Mucosa of gallbladder (tissue), 1 donor: Measurements from ENCODE around the gene ADK. TPM values are rescaled to one million over a fixed set of nuclear protein-coding genes. Genes with fewer than 3 reads are reported as not detected.
A peak's percentile ranks its signal among the peaks of the same experiment; 100 is the strongest.
"Not testable (repeated sequence)": the region's sequence is repeated elsewhere in the genome, so short reads cannot be mapped to it uniquely, and the experiment has no call there.

Experiments
- DNase-seq: peaks from one replicate; pipeline ENCODE4 v3.0.0-alpha.2; 2020; ENCODE audit warnings: low spot score
- total RNA-seq: library from RNA; stranded (reverse); gene quantifications from one replicate; pipeline ENCODE4 v1.2.1, GENCODE V29; 2021
- donor health status: DM: no; HTN: no; CAD: no.

The ADK gene
- total RNA-seq, 1 donor from 2014 or later = 13.0 TPM

DNA sequence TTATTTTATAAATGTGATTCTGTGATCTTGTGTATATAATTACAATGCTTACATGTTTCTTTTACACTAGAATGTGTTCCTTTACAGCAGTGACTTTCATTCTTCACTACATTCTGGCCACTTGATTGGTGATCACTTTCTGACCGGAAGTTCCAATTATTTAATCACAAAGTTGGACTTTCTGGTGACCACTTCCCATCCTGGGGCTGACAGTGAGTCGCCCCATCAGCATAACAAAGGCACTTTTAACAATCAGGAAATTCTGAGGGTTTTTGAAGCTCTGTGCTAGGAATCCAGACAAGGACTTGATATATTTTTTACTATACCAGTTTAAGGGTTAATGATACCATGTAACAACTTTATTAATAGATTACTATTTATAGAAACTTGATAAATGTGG lies 393.1 kb downstream of the ADK start:
- no peak for DNase-seq

DNA sequence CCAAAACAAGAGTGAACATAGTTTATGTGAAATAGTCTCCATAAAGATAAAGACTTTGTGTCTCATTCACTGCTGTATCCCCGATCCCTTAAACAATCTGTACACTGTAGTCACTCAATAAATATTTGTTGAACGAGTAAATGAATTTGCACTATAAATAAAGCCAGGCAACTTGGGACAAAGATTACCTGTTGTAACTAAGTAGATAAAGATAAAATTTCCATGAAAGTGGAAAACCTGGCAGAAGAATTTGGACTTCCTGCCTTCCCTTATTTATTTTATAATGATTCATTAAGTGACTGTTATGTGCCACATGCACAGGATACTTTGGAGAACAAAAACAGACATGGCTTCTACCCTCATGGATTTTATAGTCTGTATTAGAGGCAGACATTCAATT lies 397.7 kb downstream of the ADK start:
- no peak for DNase-seq

DNA sequence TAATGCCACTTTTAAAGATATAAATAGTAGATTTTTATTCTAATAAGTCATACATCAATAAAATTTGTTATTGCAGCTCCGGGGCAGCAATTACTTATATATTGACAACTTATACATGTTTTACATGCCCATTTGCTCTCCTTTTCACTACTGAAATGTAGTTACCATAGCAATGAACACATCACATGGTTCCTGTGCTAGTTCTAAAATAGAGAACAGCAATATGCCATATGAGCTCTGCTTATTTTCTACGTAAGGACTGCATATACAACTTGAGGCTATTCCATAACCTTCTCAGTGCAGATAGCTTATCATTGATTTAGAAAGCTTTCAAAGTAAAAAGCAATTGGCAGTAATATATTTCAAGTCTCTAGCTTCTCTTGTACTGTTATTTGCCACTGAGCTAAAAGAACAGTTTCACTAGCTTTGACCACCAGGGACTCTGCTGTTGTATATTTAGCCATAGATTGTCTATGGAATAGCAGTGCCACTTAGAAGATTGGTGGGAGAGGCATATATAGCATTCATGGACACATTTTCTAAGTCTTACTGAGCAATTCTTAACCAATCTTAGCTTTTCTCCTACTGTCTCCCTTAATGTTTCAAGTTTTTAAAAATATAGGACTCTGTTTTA lies 405.2 kb downstream of the ADK start:
- DNase-seq = no peak

DNA sequence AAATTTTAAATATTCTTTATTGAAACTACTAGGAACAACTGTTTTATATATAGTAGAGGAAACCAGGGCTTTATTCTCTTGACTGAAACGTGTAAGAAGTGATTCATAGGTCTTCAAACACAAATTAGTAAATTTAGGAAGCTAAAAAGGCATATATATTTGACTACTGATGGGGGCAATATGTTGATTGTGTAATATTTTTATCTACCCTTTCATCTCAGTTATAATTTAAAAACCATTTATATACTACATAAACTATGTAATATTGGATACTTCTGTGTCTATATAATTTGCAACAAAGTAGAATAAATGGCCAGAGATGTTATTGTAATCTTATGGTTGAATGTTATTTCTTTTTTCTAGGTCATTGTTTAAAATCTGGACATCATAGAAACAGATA lies 406.1 kb downstream of the ADK start:
- DNase-seq = no peak

DNA sequence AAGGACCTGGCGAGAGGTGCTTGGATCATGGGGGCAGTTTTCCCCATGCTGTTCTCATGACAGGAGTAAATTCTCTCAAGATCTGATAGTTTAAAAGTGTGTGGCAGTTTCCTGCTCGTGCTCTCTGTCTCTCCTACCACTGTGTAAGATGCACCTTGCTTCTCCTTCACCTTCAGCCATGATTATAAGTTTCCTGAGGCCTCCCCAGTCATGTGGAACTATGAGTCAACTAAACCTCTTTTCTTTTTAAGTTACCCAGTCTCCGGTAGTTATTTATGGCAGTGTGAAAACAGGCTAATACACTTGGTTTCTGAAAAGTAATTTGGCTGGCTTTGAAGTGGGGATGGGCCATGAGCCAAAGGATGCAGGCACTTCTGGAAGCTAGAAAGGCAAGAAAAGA lies 407.4 kb downstream of the ADK start:
- no peak for DNase-seq

DNA sequence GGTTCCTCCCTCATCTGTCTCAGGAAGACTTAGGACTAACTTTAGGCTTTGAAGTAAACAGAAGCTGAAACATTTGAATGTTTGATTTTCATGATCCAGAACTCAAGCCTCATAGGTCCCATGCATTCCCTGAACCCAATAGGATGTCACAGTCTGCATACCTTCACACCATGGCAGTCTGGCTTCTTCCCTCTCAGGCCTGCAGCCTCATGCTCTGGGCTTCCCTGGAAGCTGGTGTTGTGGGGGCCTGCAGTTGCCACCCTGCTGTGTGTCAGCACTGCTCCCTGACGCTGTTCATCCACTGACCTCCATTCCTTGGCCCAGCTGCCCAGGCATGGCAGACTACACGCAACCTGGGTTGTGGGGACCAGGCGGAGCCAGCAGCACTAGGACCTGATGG lies 407.9 kb downstream of the ADK start:
- DNase-seq = no peak

DNA sequence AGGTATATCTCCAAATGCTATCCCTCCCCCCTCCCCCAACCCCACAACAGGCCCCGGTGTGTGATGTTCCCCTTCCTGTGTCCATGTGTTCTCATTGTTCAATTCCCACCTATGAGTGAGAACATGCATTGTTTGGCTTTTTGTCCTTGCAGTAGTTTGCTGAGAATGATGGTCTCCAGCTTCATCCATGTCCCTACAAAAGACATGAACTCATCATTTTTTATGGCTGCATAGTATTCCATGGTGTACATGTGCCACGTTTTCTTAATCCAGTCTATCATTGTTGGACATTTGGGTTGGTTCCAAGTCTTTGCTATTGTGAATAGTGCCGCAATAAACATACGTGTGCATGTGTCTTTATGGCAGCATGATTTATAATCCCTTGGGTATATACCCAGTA lies 417.9 kb downstream of the ADK start:
- not testable (repeated sequence) for DNase-seq

DNA sequence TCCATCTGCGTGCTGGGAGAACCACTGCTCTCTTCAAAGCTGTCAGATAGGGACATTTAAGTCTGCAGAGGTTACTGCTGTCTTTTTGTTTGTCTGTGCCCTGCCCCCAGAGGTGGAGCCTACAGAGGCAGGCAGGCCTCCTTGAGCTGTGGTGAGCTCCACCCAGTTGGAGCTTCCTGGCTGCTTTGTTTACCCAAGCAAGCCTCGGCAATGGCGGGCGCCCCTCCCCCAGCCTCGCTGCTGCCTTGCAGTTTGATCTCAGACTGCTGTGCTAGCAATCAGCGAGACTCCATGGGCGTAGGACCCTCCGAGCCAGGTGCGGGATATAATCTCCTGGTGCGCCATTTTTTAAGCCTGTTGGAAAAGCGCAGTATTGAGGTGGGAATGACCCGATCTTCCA lies 422.5 kb downstream of the ADK start:
- DNase-seq = not testable (repeated sequence)

DNA sequence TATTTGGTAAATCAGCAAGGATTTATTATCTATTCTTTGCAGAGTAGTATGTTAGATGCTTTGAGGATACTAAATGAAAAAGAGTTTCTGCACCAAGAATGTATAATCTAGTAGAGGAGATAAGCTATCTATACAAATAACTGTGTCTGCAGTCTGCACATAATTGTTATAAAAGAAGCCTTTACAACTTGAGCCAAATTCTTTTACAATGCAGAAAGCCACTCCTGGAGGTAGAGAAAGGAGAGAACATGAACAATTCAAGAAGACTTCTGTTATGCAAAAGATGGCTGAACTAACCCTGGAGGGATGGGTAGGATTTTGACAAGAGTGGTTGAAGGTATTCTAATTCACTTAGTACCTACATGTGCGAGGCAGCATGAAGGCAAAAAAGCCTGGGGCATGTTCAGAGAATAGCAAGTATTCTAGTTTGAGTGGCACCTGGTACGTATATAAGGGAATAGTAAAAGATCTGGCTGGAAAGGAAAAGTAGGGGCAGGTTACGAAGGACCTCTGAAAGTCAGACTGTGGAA lies 424.2 kb downstream of the ADK start:
- DNase-seq = no peak

DNA sequence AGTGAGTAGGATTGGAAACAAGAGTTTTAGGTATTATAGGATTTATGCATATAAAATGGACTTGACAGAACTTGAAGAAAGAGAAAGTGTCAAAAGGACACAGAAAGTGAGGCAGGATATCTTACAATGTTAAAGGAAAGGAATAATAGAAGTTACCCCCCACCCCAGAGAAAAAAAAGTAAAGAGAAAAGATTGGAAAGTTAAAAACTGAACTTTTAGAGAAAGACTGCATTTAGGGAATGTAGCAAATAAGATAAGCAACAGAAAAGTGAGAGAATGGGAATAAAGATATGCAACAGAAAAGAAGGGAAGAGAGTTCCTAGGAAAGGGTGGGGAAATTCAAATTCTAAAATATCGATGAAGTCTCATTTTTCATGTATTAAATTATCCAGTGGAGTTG lies 424.9 kb downstream of the ADK start:
- DNase-seq = no peak

DNA sequence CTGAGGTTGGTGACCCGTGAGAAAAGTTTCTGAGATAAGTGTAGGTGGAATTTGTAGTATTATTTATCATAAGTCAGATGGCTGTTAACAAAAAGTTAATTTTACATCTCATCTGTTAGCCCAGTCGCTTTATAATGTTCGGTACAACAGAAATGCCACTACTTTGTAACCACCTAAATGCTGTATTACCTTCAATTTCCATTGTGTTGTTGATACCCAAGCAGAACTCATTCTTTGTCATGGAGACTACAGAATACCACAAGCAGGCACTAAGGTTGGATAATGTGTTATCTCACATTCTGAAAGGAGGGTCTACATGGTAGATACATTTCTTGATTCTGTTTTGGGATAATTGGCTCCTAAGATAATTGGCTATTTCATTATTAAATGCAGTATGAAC lies 425.6 kb downstream of the ADK start:
- no peak for DNase-seq

DNA sequence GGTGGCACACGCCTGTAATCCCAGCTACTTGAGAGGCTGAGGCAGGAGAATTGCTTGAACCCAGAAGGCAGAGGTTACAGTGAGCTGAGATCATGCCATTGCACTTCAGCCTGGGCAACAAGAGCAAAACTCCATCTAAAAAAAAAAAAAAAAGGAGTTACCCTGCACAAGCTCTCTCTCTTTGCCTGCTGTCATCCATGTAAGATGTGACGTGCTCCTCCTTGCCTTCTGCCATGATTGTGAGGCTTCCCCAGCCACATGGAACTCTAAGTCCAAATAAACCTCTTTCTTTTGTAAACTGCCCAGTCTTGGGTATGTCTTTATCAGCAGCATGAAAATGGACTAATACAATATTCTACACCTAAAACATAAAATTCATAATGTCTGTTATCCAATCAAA lies 429.4 kb downstream of the ADK start:
- not testable (repeated sequence) for DNase-seq

DNA sequence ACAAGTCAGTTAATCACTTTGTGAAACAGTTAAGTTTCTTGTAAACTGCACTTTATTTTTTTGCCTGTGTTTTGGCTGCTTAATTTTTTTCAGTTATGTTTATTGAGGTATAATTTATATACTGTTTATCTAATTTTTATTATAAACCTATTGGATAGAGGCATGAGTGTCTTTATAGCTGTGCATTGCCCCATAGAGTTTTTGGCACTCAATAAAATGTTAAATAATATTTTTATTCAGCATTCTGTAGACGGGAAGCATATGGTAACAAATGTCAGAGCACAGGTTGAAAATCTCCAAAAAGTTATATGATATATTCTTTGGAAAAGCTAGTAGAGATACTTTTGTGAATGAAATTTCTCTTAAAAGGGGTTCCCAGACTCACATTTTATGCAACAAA lies 431.5 kb downstream of the ADK start:
- no peak for DNase-seq

DNA sequence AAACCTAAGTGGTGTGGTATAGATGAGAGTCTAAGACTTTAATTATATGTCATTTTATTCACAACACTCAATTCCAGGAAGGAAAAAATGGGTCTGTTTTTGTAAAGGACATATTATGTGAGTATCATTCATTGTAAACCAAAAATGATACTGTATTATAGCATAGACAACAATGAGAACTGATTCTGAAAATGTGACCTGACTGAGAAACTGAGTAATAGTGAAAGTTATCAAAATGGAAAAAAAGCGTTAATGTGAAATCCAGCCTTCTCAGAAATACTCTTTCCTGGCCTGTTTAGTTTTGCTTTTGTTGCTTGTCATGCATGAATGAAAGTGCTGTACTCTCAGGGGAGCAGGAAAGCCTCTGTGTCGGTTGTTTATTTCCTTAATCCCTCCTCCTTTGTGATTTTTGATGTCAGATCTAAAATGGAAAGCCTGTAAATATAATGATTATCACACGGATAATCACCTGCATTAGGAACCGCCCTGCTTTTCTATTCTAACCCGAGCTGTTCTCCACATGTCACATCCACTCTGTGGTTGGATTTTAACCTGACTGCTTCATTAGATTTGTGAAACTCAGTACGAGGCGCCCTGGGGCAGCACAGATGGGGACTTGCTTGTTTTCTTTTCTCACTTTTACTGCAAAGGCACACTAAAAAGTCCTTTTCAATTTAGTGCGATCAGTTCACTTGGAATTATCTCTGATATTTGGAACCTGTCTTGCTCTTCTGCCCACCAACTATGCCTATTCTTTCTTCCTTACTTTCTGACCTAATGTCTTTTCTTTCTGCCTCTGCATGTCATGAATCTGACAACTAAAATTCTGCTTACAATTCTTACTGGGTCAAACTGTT lies 434.4 kb downstream of the ADK start:
- DNase-seq = no peak

DNA sequence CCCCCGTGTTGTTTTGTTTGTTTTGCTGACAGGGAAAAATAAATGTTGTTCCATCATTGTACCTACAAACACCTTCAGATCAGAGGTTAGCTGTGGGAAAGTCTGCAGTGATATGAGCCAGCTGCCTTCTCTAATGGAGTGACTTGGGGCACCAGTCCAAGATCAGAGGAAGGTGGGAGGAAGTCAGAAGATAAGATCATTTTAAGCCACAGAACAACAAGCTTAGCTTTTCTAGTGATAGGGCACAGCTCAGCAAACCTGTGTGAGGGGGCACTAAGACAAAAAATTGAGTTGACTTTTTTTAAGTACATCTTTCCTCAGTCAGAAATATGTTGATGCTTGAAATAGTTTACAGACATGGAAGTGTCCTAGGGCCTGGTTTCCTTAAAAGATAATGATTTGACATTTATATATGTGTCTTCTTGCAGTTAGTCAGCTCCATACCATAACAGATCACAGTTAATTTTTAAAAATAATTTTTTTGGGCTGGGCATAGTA lies 435.1 kb downstream of the ADK start:
- DNase-seq = peak; percentile 12

DNA sequence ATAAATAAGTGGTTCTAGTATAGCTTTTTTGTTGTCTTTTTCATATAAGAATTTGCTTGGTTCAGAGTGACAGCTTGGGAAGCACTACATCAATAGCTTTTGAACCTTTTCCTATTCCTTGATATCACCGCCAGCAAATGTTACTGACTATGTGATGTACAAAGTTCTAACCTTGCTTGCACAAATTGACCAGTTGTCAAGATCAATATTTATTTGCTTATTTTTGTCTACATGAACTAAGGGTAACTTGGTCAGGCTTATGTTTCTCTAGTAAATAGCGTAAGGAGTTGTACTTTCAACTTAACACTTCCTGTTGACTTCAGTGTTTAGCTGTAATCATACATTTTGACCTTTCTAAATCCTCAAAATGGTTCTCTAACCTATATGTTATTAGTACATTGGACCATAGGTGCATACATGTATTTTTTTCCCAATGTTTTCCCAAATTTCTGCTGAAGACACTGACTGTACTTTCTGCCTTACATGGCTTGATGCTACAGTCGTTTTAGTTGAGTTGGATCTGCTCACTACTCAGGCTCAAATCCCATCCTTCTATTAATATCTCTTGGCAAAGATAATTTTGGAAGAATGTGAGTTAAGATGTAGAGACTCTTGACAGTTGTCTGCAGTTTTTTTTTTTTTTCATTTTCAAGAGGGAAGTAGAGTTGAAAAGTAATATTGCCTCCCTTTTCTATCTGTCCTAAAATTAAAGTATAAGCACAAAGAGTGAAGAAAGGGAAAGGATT lies 436.3 kb downstream of the ADK start:
- no peak for DNase-seq

DNA sequence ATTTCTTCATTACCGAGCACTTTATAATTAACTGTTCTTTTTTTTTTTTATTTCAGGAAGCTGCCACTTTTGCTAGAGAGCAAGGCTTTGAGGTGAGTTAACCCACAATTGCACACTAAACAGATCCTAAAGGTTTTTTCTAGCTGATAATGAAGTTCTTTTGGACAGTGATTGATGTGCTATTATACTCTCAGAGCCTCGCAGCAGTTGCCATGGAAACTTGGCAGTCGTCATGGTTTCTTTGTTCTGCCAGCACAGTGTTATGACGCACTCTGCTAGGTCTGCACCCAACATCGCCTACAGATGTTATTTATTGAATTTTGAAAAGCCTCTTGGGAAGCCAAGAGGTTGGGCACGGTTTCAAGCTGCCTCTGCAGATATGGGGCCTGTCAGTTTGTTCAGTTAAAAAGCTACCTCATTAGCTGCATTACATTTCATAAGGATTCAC lies 438.2 kb downstream of the ADK start:
- DNase-seq = peak; percentile 90

DNA sequence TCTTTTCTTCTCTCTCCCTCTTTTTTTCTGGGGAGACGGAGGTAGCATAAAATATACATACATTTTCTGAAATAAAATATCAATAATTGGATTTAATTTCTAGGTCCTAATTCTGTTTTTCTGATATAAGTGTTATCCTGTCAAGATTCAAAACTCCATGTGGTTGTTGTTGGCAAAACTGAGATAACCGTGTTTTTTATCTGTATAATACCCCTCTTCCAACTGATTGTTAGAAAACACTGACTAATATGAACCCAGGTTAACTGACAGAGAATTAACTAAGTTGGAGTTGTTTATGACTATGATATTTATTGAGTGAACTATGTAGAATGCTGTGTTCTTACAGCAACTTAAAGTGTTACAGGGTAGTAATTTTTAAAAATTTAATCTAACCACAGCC lies 438.8 kb downstream of the ADK start:
- no peak for DNase-seq

DNA sequence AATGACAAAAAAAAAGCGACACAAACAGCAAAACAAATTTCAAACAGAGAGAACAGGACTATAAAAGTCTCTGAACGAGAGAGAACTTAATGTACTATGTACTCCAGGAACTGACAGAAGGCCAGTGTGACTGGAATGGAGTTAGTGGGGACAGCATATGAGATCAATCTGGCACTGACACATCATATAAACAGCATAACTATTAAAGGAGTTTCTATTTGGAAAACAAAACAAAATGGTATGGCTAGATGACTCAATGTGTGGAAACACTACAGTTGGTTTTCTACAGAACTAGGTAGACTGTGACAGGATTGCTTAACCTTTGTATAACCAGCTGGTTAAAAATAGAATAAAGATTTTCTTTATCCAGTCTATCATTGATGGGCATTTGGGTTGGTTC lies 442.4 kb downstream of the ADK start:
- no peak for DNase-seq

DNA sequence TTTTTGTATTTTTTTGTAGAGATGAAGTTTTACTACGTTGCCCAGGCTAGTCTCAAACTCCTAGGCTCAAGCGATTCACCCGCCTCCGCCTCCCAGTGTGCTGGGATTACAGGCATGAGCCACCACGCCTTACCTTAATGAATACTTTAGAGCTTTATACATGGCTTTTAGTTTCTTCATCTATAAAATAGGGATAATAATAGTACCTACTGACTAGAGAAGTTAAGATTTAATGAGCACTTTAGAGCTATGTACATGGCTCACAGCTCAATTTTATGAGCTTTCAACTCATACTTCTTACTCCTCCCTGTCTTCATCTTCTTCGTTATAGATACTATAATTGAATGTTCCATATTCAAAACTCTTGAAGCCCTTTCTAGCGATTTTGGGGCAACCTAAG lies 445.7 kb downstream of the ADK start:
- no peak for DNase-seq

DNA sequence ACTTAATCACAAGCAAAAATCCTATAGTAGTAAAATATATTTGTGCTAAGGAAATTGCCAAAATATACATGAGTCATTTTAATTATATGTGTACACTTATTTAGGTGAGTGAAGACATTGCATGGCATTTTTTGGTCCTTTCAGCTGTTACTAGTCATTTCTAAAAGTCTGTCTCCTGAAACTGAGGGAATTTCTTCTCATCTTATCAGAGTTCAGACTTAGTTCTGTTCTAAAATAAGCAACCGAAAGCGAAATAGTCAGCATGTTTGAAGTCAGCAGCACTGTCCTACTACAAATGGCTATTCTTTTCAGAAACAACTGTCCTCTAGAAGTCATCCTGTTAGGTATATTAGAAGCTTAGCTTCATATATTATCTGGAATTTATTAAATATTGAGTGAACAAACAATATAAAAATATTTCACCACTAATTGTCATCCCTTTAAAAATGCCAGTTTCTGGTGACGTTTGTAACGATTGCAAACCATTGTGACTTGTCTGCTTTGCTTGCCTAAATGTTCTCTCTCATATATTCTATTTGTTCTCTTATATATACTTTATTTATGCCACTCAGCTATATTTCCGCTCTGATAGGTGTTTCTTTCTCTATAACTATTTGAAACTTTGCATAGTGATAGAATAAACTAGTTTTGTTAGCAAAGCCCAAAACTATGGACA lies 448.0 kb downstream of the ADK start:
- no peak for DNase-seq

DNA sequence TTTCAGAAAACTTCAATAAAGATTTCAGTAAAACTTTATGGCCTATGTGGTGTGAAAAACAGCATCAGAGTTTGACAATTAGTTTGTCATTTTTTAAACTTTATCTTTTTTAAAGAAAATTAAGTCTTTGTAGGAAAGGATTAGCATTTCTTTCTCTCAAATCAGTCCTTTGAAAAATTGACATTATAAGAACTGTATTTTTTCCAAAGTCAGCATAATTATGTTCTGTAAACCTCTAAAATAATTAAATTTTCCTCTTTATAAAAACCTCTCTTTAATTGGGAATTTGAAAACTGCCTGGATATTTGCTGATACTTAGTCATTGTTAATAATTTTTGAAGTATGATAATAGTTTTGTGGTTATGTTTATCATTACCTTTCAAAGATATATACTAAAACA lies 448.7 kb downstream of the ADK start:
- no peak for DNase-seq
